ENCODE results near the gene ZNF432.
"Not testable (repeated sequence)": the region's sequence is repeated elsewhere in the genome, so short reads cannot be mapped to it uniquely, and the experiment has no call there.

The ZNF432 gene

GRCh38 chr19:52048555-52049501, at the start of gene ZNF432:
Gene ZNF432 (minus strand): TSS chr19:52048838. CDS start chr19:52046868, 1,970 bp downstream.
- H3K27ac Mint-ChIP-seq: peak within 1 kb of the TSS; percentile 97
- H3K27me3 Mint-ChIP-seq: no peaks in the 10 kb centered on the region
- peaks cover 56% of the 10 kb centered on the region for H3K9me3 Mint-ChIP-seq
- peak; percentile 81 for DNase-seq
- H3K36me3 Mint-ChIP-seq (ENCODE audit: low read depth): peaks cover 83% of the 10 kb centered on the region
- peak within 1 kb of the TSS; percentile 93 for H3K4me3 Mint-ChIP-seq
- peak; percentile 90 for ATAC-seq
- H3K4me1 Mint-ChIP-seq: peaks cover 28% of the 10 kb centered on the region

GRCh38 chr19:52096416-52096815, 47.8 kb upstream of the ZNF432 start:
- not testable (repeated sequence) for H3K27ac Mint-ChIP-seq

GRCh38 chr19:52095172-52096014, 46.8 kb upstream of the ZNF432 start, which contains the start of gene ZNF841:
Gene ZNF841 (minus strand): TSS chr19:52095765. CDS start chr19:52084801, 10,964 bp downstream.
- Mint-ChIP-seq H3K4me3 (peak within 1 kb of the TSS; percentile 89), H3K36me3 (ENCODE audit: low read depth) (peaks cover 69% of the 10 kb centered on the region), H3K27me3 (no peaks in the 10 kb centered on the region), H3K9me3 (peaks cover 58% of the 10 kb centered on the region), H3K4me1 (peaks cover 34% of the 10 kb centered on the region), H3K27ac (peak within 1 kb of the TSS; percentile 94)
- ATAC-seq (peak; percentile 96), DNase-seq (peak; percentile 90)

More at GRCh38 chr19:52096416-52096815, 47.8 kb upstream of the ZNF432 start:
- H3K36me3 Mint-ChIP-seq (ENCODE audit: low read depth): peaks cover 58% of the 10 kb centered on the region
- not testable (repeated sequence) for H3K27me3 Mint-ChIP-seq, DNase-seq, ATAC-seq
- peaks cover 51% of the 10 kb centered on the region for H3K9me3 Mint-ChIP-seq
- H3K4me1 Mint-ChIP-seq: peaks cover 31% of the 10 kb centered on the region
- H3K4me3 Mint-ChIP-seq: peak overlapping the region; percentile 89

GRCh38 chr19:52094526-52095130, 46.0 kb upstream of the ZNF432 start:
- no peak for ATAC-seq
- Mint-ChIP-seq H3K27me3 (no peaks in the 10 kb centered on the region), H3K36me3 (ENCODE audit: low read depth) (peaks cover 73% of the 10 kb centered on the region), H3K4me3 (peak overlapping the region; percentile 89), H3K9me3 (peaks cover 59% of the 10 kb centered on the region), H3K27ac (peak overlapping the region; percentile 94), H3K4me1 (peaks cover 34% of the 10 kb centered on the region)
- no peak for DNase-seq

GRCh38 chr19:52086481-52086880, 37.8 kb upstream of the ZNF432 start:
- no peaks in the 10 kb centered on the region for H3K27me3 Mint-ChIP-seq
- peaks cover 3% of the 10 kb centered on the region for H3K4me1 Mint-ChIP-seq
- H3K36me3 Mint-ChIP-seq (ENCODE audit: low read depth): peaks cover 98% of the 10 kb centered on the region
- DNase-seq (no peak), ATAC-seq (no peak)
- peaks cover 76% of the 10 kb centered on the region for H3K9me3 Mint-ChIP-seq
- no peak overlapping the region for H3K27ac Mint-ChIP-seq
- H3K4me3 Mint-ChIP-seq: no peak overlapping the region

- Mint-ChIP-seq H3K27me3 (no peaks in the 10 kb centered on the region), H3K4me1 (no peaks in the 10 kb centered on the region), H3K4me3 (no peak overlapping the region), H3K36me3 (ENCODE audit: low read depth) (peaks cover 99% of the 10 kb centered on the region), H3K9me3 (peaks cover 76% of the 10 kb centered on the region), H3K27ac (no peak overlapping the region)
- no peak for DNase-seq
- ATAC-seq: no peak
Observed at GRCh38 chr19:52070496-52070895, 21.9 kb upstream of the ZNF432 start.

- H3K4me3 Mint-ChIP-seq: no peak overlapping the region
- no peaks in the 10 kb centered on the region for H3K27me3 Mint-ChIP-seq
- H3K4me1 Mint-ChIP-seq: no peaks in the 10 kb centered on the region
- DNase-seq: no peak
- H3K9me3 Mint-ChIP-seq: peaks cover 75% of the 10 kb centered on the region
- H3K36me3 Mint-ChIP-seq (ENCODE audit: low read depth): peaks cover 99% of the 10 kb centered on the region
- no peak overlapping the region for H3K27ac Mint-ChIP-seq
- ATAC-seq: no peak
Observed at GRCh38 chr19:52069653-52070052, 21.0 kb upstream of the ZNF432 start.

- Mint-ChIP-seq H3K27ac (no peak overlapping the region), H3K4me3 (no peak overlapping the region), H3K36me3 (ENCODE audit: low read depth) (peaks cover 93% of the 10 kb centered on the region), H3K9me3 (peaks cover 56% of the 10 kb centered on the region), H3K27me3 (no peaks in the 10 kb centered on the region), H3K4me1 (no peaks in the 10 kb centered on the region)
- ATAC-seq (no peak), DNase-seq (no peak)
Observed at GRCh38 chr19:52066258-52066863, 17.7 kb upstream of the ZNF432 start.

- Mint-ChIP-seq H3K4me3 (no peak overlapping the region), H3K36me3 (ENCODE audit: low read depth) (peaks cover 91% of the 10 kb centered on the region), H3K27ac (no peak overlapping the region), H3K4me1 (no peaks in the 10 kb centered on the region), H3K27me3 (no peaks in the 10 kb centered on the region), H3K9me3 (peaks cover 56% of the 10 kb centered on the region)
- ATAC-seq: no peak
- DNase-seq: no peak
Observed at GRCh38 chr19:52065399-52065798, 16.8 kb upstream of the ZNF432 start.

- peaks cover 78% of the 10 kb centered on the region for H3K36me3 Mint-ChIP-seq (ENCODE audit: low read depth)
- not testable (repeated sequence) for ATAC-seq, H3K4me3 Mint-ChIP-seq, H3K27ac Mint-ChIP-seq, H3K27me3 Mint-ChIP-seq, H3K4me1 Mint-ChIP-seq, DNase-seq
- peaks cover 83% of the 10 kb centered on the region for H3K9me3 Mint-ChIP-seq
Observed at GRCh38 chr19:52056480-52056879, 7.8 kb upstream of the ZNF432 start.

GRCh38 chr19:52051736-52052135, 3.1 kb upstream of the ZNF432 start:
- not testable (repeated sequence) for H3K27me3 Mint-ChIP-seq, H3K4me3 Mint-ChIP-seq, ATAC-seq, H3K27ac Mint-ChIP-seq, DNase-seq
- peaks cover 81% of the 10 kb centered on the region for H3K36me3 Mint-ChIP-seq (ENCODE audit: low read depth)
- peaks cover 66% of the 10 kb centered on the region for H3K9me3 Mint-ChIP-seq
- peaks cover 28% of the 10 kb centered on the region for H3K4me1 Mint-ChIP-seq

GRCh38 chr19:52039169-52039568, 9.5 kb downstream of the ZNF432 start:
- Mint-ChIP-seq H3K9me3 (peaks cover 74% of the 10 kb centered on the region), H3K27me3 (no peaks in the 10 kb centered on the region), H3K4me3 (no peak overlapping the region), H3K36me3 (ENCODE audit: low read depth) (peaks cover 96% of the 10 kb centered on the region), H3K4me1 (no peaks in the 10 kb centered on the region), H3K27ac (no peak overlapping the region)
- DNase-seq (no peak), ATAC-seq (no peak)

- H3K9me3 Mint-ChIP-seq: peaks cover 70% of the 10 kb centered on the region
Observed at GRCh38 chr19:52034051-52034728, 14.4 kb downstream of the ZNF432 start.

More at GRCh38 chr19:52034051-52034728, 14.4 kb downstream of the ZNF432 start:
- no peaks in the 10 kb centered on the region for H3K27me3 Mint-ChIP-seq
- H3K27ac Mint-ChIP-seq: no peak overlapping the region
- ATAC-seq (no peak), DNase-seq (no peak)
- H3K4me3 Mint-ChIP-seq: no peak overlapping the region
- H3K36me3 Mint-ChIP-seq (ENCODE audit: low read depth): peaks cover 92% of the 10 kb centered on the region
- peaks cover 1% of the 10 kb centered on the region for H3K4me1 Mint-ChIP-seq

Measured in activated naive CD8-positive, alpha-beta T cell treated with anti-CD3 and anti-CD28 coated beads, Interleukin-2, amount 50 U/mL, for 24 hours (primary cell).